GM13977 (cell line): Measurements from ENCODE around the gene HADHA.
A peak's percentile ranks its signal among the peaks of the same experiment; 100 is the strongest.
"Not testable (repeated sequence)": the region's sequence is repeated elsewhere in the genome, so short reads cannot be mapped to it uniquely, and the experiment has no call there.

ENCODE experiments used
- DNase-seq: peaks from one replicate; pipeline ENCODE4 v3.0.0; 2012; ENCODE audit warnings: low spot score
- in situ Hi-C: fragments of 300-500 bp; cut with MboI; formaldehyde crosslinking; loops from one replicate; pipeline ENCODE4 v1.12.0; 2022; ENCODE audit warnings: low sequenced_read_pairs, low pct_unique_long_range_greater_than_20kb, mixed read lengths, inconsistent platforms; ENCODE audit not compliant: unreplicated experiment
- TF ChIP-seq, protein P1 (sequence below): IDR thresholded peaks from 2 replicates; pipeline ENCODE4 v1.5.1; 2012; ENCODE audit warnings: mild to moderate bottlenecking, control low read depth; ENCODE audit not compliant: insufficient read depth; ENCODE audit errors: extremely low read depth, missing control alignments

Gene HADHA

DNA sequence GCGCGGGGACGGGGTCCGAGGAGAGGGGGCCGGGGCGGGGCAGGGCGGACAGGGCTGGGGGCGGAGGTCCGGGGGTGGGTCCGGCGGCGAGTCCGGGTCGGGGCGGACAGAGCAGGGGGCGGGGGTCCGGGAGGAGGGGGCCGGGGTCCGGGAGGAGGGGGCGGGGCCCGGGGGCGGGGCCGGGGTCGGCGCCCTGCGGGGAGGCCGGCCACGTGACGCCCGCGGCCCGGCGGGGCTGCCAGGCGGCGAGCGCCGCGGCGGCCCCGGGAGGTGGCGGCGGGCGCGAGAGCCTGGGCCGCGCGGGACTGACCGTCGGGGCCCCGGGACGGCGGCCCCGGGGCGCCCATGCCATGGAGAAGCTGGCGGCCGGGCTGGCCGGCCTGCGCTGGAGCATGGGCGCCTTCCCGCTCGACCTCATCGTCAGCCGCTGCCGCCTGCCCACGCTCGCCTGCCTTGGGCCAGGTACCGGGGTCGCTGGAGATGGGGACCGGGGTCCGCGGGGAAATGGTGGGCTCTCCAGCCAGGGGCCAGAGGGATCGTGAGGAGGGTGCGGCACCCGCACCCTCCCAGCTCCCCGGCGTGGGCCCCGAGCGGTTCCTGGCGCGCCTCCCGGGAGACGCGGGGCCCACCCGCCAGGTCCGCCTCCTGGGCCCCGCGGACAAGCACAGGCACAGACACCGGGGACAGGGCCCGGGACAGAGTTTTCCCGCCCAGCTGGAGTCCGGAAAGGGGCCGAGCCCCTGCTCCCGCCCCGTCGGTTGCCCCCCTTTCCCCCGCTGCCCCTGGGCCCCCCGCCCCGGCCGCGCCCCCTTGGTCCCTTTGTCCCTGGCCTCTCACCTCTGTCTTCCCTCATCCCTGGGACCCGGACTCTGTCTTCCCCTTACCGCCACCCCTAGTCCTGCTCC is 71.3 kb downstream of the HADHA start, which contains the start of gene GAREM2:
Gene GAREM2 (plus strand): TSS at position 218 of the 905 bp plus-strand sequence. CDS start 133 bp downstream, at position 351.
- TF ChIP-seq, protein P1, sequence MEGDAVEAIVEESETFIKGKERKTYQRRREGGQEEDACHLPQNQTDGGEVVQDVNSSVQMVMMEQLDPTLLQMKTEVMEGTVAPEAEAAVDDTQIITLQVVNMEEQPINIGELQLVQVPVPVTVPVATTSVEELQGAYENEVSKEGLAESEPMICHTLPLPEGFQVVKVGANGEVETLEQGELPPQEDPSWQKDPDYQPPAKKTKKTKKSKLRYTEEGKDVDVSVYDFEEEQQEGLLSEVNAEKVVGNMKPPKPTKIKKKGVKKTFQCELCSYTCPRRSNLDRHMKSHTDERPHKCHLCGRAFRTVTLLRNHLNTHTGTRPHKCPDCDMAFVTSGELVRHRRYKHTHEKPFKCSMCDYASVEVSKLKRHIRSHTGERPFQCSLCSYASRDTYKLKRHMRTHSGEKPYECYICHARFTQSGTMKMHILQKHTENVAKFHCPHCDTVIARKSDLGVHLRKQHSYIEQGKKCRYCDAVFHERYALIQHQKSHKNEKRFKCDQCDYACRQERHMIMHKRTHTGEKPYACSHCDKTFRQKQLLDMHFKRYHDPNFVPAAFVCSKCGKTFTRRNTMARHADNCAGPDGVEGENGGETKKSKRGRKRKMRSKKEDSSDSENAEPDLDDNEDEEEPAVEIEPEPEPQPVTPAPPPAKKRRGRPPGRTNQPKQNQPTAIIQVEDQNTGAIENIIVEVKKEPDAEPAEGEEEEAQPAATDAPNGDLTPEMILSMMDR = no peak
- in situ Hi-C loops = no loop called here

DNA sequence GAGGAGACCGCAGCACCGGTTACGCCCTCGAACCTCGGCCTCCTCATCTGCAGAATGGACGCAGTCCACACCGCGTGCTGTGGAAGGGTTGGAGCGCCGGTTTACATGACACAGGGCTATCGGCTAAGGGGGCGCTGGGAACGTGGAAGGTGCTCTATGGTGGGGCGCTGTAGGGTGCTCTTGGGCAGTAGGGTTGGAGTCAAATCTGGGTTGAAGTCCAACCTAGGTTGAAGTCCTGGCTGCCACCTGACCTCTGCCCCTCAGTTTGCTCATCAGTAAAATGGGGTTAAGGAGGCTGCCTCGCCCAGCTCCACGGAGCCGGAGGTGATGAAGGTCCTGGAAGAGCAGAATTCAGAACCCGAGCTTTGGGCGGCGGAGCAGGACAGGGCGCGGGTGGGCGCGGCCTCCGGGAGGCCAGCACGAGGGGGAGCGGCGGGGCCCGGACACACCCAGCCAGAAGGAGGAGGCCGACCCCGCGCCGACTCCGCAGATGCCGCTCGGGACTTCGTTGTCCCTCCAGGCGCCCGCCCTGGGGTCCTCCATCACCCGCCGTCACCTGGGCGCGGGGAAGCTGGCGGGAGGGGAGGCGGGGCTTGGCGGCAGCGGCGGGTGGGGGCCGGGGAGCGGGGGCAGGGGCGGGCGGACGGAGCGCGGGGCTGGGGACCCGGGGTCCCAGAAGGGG is 72.1 kb downstream of the HADHA start:
- DNase-seq = peak; percentile 45
- in situ Hi-C loops = no loop called here
- TF ChIP-seq, protein P1 = no peak

More for the DNA sequence above, 71.3 kb downstream of the HADHA start, which contains the start of gene GAREM2:
- peak; percentile 68 for DNase-seq

DNA sequence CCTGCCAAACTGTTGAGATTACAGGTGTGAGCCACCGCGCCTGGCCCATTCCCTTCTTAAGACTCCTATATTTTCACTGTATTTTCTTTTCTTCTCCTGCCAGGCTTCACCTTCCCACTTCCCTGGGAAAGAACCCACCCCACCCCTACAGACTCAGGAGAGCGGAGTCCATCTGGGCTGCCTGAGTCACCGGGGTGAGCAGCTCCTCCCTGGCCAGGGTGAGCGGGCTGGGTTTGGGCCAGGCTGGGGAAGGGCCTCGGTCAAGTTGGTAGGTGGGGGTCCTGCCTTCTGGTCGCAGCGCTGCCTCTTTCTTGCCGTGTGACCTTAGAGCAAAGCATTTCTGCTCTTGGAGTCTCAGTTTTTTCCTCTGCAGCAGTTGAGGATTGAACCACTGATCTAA is 73.6 kb downstream of the HADHA start:
- DNase-seq = no peak
- TF ChIP-seq, protein P1 = no peak
- in situ Hi-C loops = no loop called here

DNA sequence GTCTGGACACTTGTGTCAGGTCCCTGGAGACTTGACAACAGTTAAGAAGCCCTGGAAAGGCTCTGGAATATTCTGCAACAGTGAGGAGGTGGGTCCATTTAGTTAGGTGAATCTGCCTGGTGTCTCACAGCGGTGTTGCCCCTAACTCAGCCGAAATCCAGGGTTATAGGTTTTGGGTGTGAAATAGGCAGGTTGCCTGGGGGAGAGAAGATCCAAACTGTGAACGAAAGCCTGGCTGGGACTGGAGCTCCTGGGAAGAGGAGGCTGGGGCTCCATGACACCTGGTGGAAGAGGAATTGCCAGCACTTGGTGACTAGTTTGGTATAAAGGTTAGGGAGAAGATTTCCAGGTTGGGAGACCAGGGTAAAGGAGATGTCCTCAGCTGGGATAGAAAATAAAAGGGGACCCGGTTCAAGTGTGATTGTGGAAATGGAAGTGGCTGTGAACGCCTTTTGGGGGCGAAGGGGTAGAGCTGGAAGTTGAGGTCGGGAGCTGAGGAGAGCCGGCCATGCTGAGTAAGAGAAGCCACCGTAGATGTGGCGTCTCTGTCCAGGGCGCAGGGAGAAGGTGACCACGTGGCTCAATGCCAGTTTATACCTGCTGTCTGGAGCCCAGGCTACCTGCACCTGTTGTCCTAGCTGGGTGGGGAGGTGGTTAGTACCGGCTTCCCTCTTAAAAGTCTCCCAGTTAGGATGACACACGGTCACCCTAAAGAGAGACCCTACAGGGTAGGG is 74.6 kb downstream of the HADHA start:
- in situ Hi-C loops = no loop called here
- DNase-seq = no peak
- TF ChIP-seq, protein P1 = no peak

DNA sequence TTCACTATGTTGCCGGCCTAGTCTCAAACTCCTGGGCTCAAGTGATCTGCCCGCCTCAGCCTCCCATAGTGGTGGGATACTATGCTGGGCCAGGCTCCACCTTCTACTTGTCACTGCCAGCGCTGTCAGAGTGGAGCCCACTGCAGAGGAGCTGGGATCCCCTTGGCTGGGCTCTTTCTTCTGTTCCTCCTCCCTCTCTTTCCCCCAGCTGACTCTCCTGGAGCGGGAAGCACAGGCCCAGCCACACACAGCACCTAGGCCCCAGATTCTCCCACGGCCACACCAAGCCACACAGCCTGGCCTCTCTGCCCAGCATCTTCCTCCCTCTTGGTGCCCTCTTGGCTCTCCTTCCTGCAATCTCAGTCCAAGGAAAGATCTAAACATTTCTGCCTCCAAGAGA is 75.2 kb downstream of the HADHA start:
- peak; percentile 9 for DNase-seq
- TF ChIP-seq, protein P1 = no peak
- in situ Hi-C loops = no loop called here

DNA sequence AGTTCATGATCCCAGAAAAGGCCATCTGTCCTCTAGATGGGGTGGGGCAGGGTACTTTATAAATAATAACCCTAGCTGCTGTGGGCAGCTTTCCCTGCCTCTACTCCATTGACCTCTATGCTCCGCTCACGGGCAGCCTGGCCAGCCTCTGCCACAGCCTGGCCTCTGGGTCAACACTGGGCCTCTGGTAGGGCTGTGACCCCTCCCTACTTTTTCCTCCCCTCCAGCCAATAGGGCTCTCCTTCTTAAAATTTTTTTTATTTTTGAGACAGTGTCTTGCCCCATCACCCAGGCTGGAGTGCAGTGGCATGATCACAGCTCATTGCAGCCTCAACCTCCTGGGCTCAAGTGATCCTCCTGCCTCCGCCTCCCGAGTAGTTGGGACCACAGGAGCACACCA is 75.6 kb downstream of the HADHA start:
- in situ Hi-C loops = no loop called here
- TF ChIP-seq, protein P1 = no peak
- peak; percentile 6 for DNase-seq

DNA sequence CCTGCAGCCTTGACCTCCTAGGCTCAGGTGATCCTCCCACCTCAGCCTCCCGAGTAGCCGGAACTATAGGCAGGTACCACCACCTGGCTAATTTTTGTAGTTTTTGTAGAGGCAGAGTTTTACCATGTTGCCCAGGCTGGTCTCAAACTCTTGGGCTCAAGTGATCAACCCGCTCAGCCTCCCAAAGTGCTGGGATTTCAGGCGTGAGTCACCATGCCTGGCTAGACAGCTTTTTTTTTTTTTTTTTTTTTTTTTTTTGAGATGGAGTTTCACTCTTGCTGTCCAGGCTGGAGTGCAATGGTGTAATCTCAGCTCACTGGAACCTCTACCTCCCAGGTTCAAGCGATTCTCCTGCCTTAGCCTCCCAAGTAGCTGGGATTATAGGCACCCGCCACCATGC is 77.9 kb downstream of the HADHA start:
- DNase-seq = not testable (repeated sequence)

More for the DNA sequence above, 77.9 kb downstream of the HADHA start:
- in situ Hi-C loops = not testable (repeated sequence)
